GM12865 (cell line): ENCODE measurements around the gene SLC39A11.

Source experiments
- DNase-seq: peaks from one replicate; pipeline ENCODE4 v3.0.0; 2010; ENCODE audit warnings: low read depth
- H3K4me3 ChIP-seq: 2 replicates; pipeline ENCODE4 v1.5.1; 2011; ENCODE audit warnings: mild to moderate bottlenecking, low read depth, low read length, control low read depth
- CTCF ChIP-seq: IDR thresholded peaks from 2 replicates; pipeline ENCODE4 v1.5.1; 2011; ENCODE audit warnings: low read length, control low read depth, low read depth, inconsistent platforms; ENCODE audit not compliant: insufficient read depth; ENCODE audit errors: missing control alignments

Gene SLC39A11

GRCh38 chr17:72634621-72635020 lies 457.9 kb downstream of the SLC39A11 start:
- no peak for TF ChIP-seq CTCF
- no peak for DNase-seq
- no peak overlapping the region for H3K4me3 ChIP-seq

- no peak for DNase-seq
- H3K4me3 ChIP-seq: no peak overlapping the region
- TF ChIP-seq CTCF: no peak
These were observed 460.4 kb downstream of the SLC39A11 start for GRCh38 chr17:72631949-72632684.

DNA sequence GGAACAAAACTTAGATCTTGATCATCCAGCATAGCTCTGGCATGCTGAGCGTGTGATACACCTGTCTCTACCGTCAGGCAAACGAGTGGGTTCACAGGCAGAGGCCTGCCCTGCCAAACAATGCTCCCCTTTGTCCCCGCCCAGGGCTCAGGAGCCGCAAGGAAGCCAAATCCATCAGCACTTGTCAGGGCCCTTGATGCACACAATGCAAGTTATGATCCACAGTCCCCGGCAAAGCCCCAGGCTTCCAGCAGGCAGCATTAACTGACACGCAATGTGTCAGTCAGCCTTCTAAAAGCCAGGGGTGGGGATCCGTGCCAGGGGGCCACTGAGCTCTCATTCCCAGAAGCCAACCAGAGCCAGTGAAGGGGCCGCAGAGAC lies 460.9 kb downstream of the SLC39A11 start:
- no peak for DNase-seq
- H3K4me3 ChIP-seq: no peak overlapping the region

DNA sequence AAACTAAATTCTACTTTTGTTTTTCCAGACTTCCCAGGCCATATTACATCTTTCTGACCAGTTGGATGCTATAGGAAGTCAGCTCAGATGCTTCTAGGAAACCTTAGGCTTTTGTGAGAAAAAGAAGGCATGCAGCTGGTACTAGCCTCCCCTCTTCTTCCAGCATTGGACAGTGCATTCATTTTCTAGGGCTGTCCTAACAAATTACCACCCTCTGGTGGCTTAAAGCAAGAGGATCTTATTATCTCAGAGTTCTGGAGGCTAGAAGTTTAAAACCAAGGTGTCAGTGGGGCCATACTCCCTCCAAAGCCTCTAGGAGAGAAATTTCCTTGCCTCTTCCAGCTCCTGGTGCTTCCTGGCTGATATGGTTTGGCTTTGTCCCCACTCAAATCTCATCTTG lies 467.8 kb downstream of the SLC39A11 start:
- H3K4me3 ChIP-seq: no peak overlapping the region
- no peak for DNase-seq

More for the DNA sequence above, 460.9 kb downstream of the SLC39A11 start:
- no peak for TF ChIP-seq CTCF

DNA sequence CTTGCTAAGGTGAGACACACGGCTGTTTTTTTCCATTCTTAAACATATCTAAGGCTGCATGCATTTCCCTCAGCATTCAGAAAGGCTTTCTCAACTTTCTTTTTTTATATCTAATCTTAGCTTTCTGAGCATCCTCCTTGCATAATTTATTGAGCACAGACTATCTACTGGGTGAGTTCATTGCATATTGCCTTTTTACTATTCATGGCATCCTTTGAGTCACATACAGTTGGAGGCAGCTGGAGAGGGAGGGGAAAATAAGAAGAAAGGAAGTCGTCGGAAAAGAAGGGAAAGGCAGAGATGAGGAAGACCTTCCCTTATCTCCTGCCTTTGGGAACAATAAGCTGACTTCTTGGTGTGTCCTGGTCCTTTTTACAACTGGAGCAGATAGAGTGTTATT lies 468.3 kb downstream of the SLC39A11 start:
- no peak for TF ChIP-seq CTCF
- no peak for DNase-seq
- no peak overlapping the region for H3K4me3 ChIP-seq

More for the DNA sequence above, 467.8 kb downstream of the SLC39A11 start:
- TF ChIP-seq CTCF: no peak

GRCh38 chr17:72622661-72623433 lies 469.6 kb downstream of the SLC39A11 start:
- H3K4me3 ChIP-seq: no peak overlapping the region
- no peak for TF ChIP-seq CTCF
- DNase-seq: no peak
